HepG2 (cell line): ENCODE results near the gene CCSER2. TPM values are rescaled to one million over a fixed set of nuclear protein-coding genes. Genes with fewer than 3 reads are reported as not detected.

ENCODE experiments used
- ATAC-seq: fragments of 200-7000 bp; cut with Tn5 transposase; 3 replicates; pipeline ENCODE4 v1.9.1; 2020; ENCODE audit warnings: mild to moderate bottlenecking, moderate library complexity
- BruUV-seq: library from RNA; stranded (reverse); fragments of 400-500 nt; replicated peaks from 2 replicates; lab custom pipeline; 2021; lab: Mats Ljungman, UMichigan
- CTCF ChIA-PET: fragments of 300-600 bp; formaldehyde crosslinking; extraction: SDS; loops from one replicate; lab custom pipeline; 2021; ENCODE audit warnings: low total read pairs, inconsistent platforms, low intra/inter-chr PET ratio; lab: Yijun Ruan, JAX
- POLR2A ChIA-PET: fragments of 350-600 bp; sonication (Branson Sonifier 250); formaldehyde crosslinking; loops from one replicate; lab custom pipeline; 2020; ENCODE audit warnings: antibody characterized with exemption, inconsistent platforms; lab: Yijun Ruan, JAX
- DNase-seq: peaks from one replicate; pipeline ENCODE4 v3.0.0-alpha.2; 2015; ENCODE audit warnings: low spot score
- FAIRE-seq: peaks from 3 replicates; lab custom pipeline; 2011; peaks lifted over from hg19 to GRCh38; lab: Jason Lieb, UNC
- H2AFZ ChIP-seq: one replicate; pipeline ENCODE4 v1.6.1; 2011; ENCODE audit warnings: low read length, inconsistent platforms
- H3K27ac ChIP-seq: fragments of 300-600 bp; 3 replicates; pipeline ENCODE4 v1.8.0; 2011; ENCODE audit warnings: mixed run types, mild to moderate bottlenecking, mixed read lengths, low read length, inconsistent platforms; ENCODE audit not compliant: insufficient read depth; ENCODE audit errors: extremely low read length
- H3K27me3 ChIP-seq, 2 experiments: fragments of 200-600 bp in 1 of 2; 2 replicates in 1 of 2; 3 replicates in 1 of 2; pipeline versions ENCODE4 v1.6.0 to v1.8.0; 2011; ENCODE audit warnings: low read length in 2 of 2, mild to moderate bottlenecking in 2 of 2, moderate library complexity in 2 of 2, inconsistent platforms in 1 of 2; ENCODE audit not compliant: insufficient read depth in 2 of 2, control insufficient read depth in 1 of 2
- H3K36me3 ChIP-seq, 2 experiments: fragments of 200-600 bp in 1 of 2; replicated peaks in 1 of 2; 2 replicates in 1 of 2; 3 replicates in 1 of 2; pipeline versions ENCODE4 v1.5.1 to v1.8.0; 2011; ENCODE audit warnings: low read length in 2 of 2, inconsistent platforms in 1 of 2; ENCODE audit not compliant: insufficient read depth in 2 of 2, control insufficient read depth in 1 of 2
- H3K4me1 ChIP-seq: 2 replicates; pipeline ENCODE4 v1.5.1; 2012; ENCODE audit warnings: low read length, inconsistent platforms; ENCODE audit not compliant: insufficient read depth
- H3K4me2 ChIP-seq: 2 replicates; pipeline ENCODE4 v1.6.0; 2011; ENCODE audit warnings: low read depth, low read length, inconsistent platforms
- H3K4me3 ChIP-seq, 3 experiments: fragments of 200-600 bp in 1 of 3; sonication (generic), shearing (Covaris generic) in 1 of 3; replicated peaks in 1 of 3; 2 replicates each; pipeline ENCODE4 v1.5.1; 2011 to 2016; ENCODE audit warnings: low read length in 3 of 3, inconsistent platforms in 2 of 3, low read depth in 2 of 3, mild to moderate bottlenecking in 2 of 3, control low read depth in 1 of 3, mixed read lengths in 1 of 3; ENCODE audit not compliant: insufficient read depth in 1 of 3
- H3K79me2 ChIP-seq: one replicate; pipeline ENCODE4 v1.6.1; 2011; ENCODE audit warnings: low read length, inconsistent platforms; ENCODE audit not compliant: insufficient read depth
- H3K9ac ChIP-seq: 2 replicates; pipeline ENCODE4 v1.6.0; 2011; ENCODE audit warnings: mild to moderate bottlenecking, low read depth, low read length, inconsistent platforms; ENCODE audit not compliant: insufficient read depth
- H3K9me3 ChIP-seq: 2 replicates; pipeline ENCODE4 v1.5.1; 2012; ENCODE audit warnings: mild to moderate bottlenecking, low read length
- H4K20me1 ChIP-seq: 2 replicates; pipeline ENCODE4 v1.6.0; 2011; ENCODE audit warnings: inconsistent platforms, mild to moderate bottlenecking, low read length, moderate library complexity; ENCODE audit not compliant: insufficient read depth
- MED1 ChIP-seq: sonication (generic); formaldehyde crosslinking; IDR thresholded peaks from 2 replicates; pipeline ENCODE4 v1.4.0; 2020; ENCODE audit warnings: missing genetic modification reagents
- ZNF30 ChIP-seq: sonication (generic); formaldehyde crosslinking; IDR thresholded peaks from 2 replicates; pipeline ENCODE4 v1.5.0; 2020; ENCODE audit warnings: mild to moderate bottlenecking, missing genetic modification reagents
- ZNF333 ChIP-seq: sonication (generic); formaldehyde crosslinking; IDR thresholded peaks from 2 replicates; pipeline ENCODE4 v1.4.0; 2020; ENCODE audit warnings: mild to moderate bottlenecking, missing genetic modification reagents, borderline replicate concordance
- ZNF446 ChIP-seq: sonication (generic); formaldehyde crosslinking; IDR thresholded peaks from 2 replicates; pipeline ENCODE4 v1.5.0; 2020; ENCODE audit warnings: mild to moderate bottlenecking, missing genetic modification reagents
- ZNF614 ChIP-seq: IDR thresholded peaks from 2 replicates; pipeline ENCODE4 v1.6.1; 2018; ENCODE audit warnings: missing biosample characterization, missing genetic modification reagents, inconsistent platforms, borderline replicate concordance
- ZNF891 ChIP-seq: sonication (generic); formaldehyde crosslinking; IDR thresholded peaks from 2 replicates; pipeline ENCODE4 v1.5.0; 2020; ENCODE audit warnings: mild to moderate bottlenecking, missing genetic modification reagents
- WGBS: methylation state at CpG from one replicate; pipeline ENCODE4 v1.1.6; 2017; ENCODE audit warnings: low lambda C conversion rate; 5-methylcytosine and 5-hydroxymethylcytosine counted together
- in situ Hi-C: cut with HindIII; loops from 2 replicates; pipeline ENCODE4 v1.10.0; 2017; ENCODE audit warnings: low pct_unique_long_range_greater_than_20kb; ENCODE audit not compliant: extremely low pct_ligation_motif_present
- intact Hi-C: fragments of 100-400 bp; cut with micrococcal nuclease; formaldehyde crosslinking; loops from one replicate; pipeline ENCODE4 v1.10.0; 2022; ENCODE audit not compliant: unreplicated experiment
- polyA plus RNA-seq, 8 experiments: library from polyadenylated mRNA; depleted of rRNA in 3 of 8; stranded (reverse) in 7 of 8; unstranded in 1 of 8; fragments of >200 nt; fragmentation: Illumina TruSeq in 4 of 8; extraction: Trizol in 4 of 8; gene quantifications; 2 replicates each; pipeline versions ENCODE4 v1.2.1 to v1.2.3, GENCODE V29; 2011 to 2016; ENCODE audit warnings: low read depth in 4 of 8, missing spikeins in 1 of 8, mixed read lengths in 1 of 8; ENCODE audit not compliant: insufficient read depth in 1 of 8
- total RNA-seq, 5 experiments: library from RNA; depleted of rRNA; stranded (reverse); fragments of >200 nt; fragmentation: Illumina TruSeq; extraction: Trizol; gene quantifications; 2 replicates each; pipeline ENCODE4 v1.2.3, GENCODE V29; 2016; ENCODE audit warnings: low read depth in 1 of 5
- TF ChIP-seq, protein P1 (sequence below): sonication (generic); formaldehyde crosslinking; IDR thresholded peaks from 2 replicates; pipeline ENCODE4 v1.4.0; 2020; ENCODE audit warnings: mild to moderate bottlenecking, low read depth, missing genetic modification reagents
- TF ChIP-seq, protein P2 (sequence below): sonication (generic); formaldehyde crosslinking; IDR thresholded peaks from 2 replicates; pipeline ENCODE4 v1.4.0; 2020; ENCODE audit warnings: missing genetic modification reagents
- TF ChIP-seq, protein P3 (sequence below): sonication (generic); formaldehyde crosslinking; IDR thresholded peaks from 2 replicates; pipeline ENCODE4 v1.4.0; 2020; ENCODE audit warnings: mild to moderate bottlenecking, missing genetic modification reagents
- TF ChIP-seq, protein P4 (sequence below): sonication (generic); formaldehyde crosslinking; IDR thresholded peaks from 2 replicates; pipeline ENCODE4 v1.5.0; 2020; ENCODE audit warnings: mild to moderate bottlenecking, missing genetic modification reagents, borderline replicate concordance
- TF ChIP-seq, protein P5 (sequence below): sonication (generic); formaldehyde crosslinking; IDR thresholded peaks from 2 replicates; pipeline ENCODE4 v1.5.0; 2020; ENCODE audit warnings: mild to moderate bottlenecking, missing genetic modification reagents, moderate library complexity

The CCSER2 gene
- total and polyA plus RNA-seq, 2 of the 13 experiments (the other 11 are each of a cell fraction or from before 2014, with no cell fraction given), result 13.3 to 17.2 TPM

DNA sequence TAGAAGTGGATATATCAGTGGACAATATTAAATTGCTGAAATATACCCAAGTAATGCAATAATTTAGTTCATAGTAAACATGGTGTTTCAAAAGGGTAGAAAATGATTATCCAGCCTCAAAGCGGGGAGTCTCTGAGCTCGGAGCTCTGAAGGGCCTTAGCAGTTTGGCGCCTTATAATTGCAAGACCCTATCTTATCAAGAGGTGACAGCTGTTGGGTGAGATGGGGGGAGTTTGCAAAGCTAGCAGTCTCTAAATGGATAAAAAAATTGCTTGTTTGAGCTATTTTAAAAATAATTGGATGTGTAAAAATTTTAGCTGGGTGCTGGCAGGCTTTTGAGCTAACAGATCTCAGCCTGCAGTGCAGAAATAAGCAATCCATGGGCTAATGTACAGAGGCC, 219.2 kb downstream of the CCSER2 start (continued):
- TF ChIP-seq, protein P1, sequence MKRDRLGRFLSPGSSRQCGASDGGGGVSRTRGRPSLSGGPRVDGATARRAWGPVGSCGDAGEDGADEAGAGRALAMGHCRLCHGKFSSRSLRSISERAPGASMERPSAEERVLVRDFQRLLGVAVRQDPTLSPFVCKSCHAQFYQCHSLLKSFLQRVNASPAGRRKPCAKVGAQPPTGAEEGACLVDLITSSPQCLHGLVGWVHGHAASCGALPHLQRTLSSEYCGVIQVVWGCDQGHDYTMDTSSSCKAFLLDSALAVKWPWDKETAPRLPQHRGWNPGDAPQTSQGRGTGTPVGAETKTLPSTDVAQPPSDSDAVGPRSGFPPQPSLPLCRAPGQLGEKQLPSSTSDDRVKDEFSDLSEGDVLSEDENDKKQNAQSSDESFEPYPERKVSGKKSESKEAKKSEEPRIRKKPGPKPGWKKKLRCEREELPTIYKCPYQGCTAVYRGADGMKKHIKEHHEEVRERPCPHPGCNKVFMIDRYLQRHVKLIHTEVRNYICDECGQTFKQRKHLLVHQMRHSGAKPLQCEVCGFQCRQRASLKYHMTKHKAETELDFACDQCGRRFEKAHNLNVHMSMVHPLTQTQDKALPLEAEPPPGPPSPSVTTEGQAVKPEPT (CRISPR knock-in tag), result no peak
- TF ChIP-seq, protein P2, sequence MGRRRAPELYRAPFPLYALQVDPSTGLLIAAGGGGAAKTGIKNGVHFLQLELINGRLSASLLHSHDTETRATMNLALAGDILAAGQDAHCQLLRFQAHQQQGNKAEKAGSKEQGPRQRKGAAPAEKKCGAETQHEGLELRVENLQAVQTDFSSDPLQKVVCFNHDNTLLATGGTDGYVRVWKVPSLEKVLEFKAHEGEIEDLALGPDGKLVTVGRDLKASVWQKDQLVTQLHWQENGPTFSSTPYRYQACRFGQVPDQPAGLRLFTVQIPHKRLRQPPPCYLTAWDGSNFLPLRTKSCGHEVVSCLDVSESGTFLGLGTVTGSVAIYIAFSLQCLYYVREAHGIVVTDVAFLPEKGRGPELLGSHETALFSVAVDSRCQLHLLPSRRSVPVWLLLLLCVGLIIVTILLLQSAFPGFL, result no peak
- no peak for TF ChIP-seq ZNF30 (CRISPR knock-in tag)
- no peak for TF ChIP-seq ZNF614 (CRISPR knock-in tag)
- no peak for TF ChIP-seq ZNF333
- TF ChIP-seq, protein P3, sequence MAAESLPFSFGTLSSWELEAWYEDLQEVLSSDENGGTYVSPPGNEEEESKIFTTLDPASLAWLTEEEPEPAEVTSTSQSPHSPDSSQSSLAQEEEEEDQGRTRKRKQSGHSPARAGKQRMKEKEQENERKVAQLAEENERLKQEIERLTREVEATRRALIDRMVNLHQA (CRISPR knock-in tag), result no peak
- no peak for TF ChIP-seq ZNF891 (CRISPR knock-in tag)
- no peak for TF ChIP-seq MED1 (CRISPR knock-in tag)

DNA sequence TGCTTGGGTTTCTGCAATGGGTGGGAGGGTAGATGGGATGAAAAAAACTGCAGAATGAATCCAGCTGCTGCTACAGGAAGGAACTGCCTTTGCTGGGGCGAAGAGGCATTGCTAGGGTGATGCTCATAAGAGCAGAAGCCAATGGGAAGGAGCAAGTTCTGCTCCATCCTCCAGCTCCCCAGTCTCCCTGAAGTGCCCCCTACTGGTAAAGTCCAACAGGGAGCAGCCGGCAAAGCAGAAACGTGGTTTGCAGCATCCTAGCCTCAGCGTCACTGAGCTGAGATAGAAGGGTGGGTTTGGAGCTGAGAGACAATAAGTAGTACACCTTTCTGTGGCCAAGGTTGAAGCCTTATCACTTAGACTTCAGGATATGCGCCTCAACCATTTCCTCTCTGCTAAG, 220.5 kb downstream of the CCSER2 start:
- Histone ChIP-seq H3K4me3 (no peak overlapping the region), H2AFZ (no peak overlapping the region), H3K4me2 (no peak overlapping the region), H4K20me1 (no peaks in the 10 kb centered on the region), H3K9ac (no peak overlapping the region), H3K27me3 (peaks cover 0 to 49% of the 10 kb centered on the region in 2 experiments; a peak in 4 of 5 replicates), H3K9me3 (no peaks in the 10 kb centered on the region), H3K27ac (no peak overlapping the region), H3K79me2 (no peaks in the 10 kb centered on the region), H3K36me3 (no peaks in the 10 kb centered on the region), H3K4me1 (no peaks in the 10 kb centered on the region)
- ChIA-PET POLR2A (no interaction called here), CTCF (no interaction called here)
- no peak for DNase-seq
- ATAC-seq, result peak; percentile 65
- in situ Hi-C loops, result no loop called here
- TF ChIP-seq, protein P4, sequence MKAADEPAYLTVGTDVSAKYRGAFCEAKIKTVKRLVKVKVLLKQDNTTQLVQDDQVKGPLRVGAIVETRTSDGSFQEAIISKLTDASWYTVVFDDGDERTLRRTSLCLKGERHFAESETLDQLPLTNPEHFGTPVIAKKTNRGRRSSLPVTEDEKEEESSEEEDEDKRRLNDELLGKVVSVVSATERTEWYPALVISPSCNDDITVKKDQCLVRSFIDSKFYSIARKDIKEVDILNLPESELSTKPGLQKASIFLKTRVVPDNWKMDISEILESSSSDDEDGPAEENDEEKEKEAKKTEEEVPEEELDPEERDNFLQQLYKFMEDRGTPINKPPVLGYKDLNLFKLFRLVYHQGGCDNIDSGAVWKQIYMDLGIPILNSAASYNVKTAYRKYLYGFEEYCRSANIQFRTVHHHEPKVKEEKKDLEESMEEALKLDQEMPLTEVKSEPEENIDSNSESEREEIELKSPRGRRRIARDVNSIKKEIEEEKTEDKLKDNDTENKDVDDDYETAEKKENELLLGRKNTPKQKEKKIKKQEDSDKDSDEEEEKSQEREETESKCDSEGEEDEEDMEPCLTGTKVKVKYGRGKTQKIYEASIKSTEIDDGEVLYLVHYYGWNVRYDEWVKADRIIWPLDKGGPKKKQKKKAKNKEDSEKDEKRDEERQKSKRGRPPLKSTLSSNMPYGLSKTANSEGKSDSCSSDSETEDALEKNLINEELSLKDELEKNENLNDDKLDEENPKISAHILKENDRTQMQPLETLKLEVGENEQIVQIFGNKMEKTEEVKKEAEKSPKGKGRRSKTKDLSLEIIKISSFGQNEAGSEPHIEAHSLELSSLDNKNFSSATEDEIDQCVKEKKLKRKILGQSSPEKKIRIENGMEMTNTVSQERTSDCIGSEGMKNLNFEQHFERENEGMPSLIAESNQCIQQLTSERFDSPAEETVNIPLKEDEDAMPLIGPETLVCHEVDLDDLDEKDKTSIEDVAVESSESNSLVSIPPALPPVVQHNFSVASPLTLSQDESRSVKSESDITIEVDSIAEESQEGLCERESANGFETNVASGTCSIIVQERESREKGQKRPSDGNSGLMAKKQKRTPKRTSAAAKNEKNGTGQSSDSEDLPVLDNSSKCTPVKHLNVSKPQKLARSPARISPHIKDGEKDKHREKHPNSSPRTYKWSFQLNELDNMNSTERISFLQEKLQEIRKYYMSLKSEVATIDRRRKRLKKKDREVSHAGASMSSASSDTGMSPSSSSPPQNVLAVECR (CRISPR knock-in tag), result no peak
- no peak for TF ChIP-seq ZNF446 (CRISPR knock-in tag)
- TF ChIP-seq, protein P5, sequence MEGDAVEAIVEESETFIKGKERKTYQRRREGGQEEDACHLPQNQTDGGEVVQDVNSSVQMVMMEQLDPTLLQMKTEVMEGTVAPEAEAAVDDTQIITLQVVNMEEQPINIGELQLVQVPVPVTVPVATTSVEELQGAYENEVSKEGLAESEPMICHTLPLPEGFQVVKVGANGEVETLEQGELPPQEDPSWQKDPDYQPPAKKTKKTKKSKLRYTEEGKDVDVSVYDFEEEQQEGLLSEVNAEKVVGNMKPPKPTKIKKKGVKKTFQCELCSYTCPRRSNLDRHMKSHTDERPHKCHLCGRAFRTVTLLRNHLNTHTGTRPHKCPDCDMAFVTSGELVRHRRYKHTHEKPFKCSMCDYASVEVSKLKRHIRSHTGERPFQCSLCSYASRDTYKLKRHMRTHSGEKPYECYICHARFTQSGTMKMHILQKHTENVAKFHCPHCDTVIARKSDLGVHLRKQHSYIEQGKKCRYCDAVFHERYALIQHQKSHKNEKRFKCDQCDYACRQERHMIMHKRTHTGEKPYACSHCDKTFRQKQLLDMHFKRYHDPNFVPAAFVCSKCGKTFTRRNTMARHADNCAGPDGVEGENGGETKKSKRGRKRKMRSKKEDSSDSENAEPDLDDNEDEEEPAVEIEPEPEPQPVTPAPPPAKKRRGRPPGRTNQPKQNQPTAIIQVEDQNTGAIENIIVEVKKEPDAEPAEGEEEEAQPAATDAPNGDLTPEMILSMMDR (CRISPR knock-in tag), result peak; percentile 38; the same call in 1 of the 2 replicates
- intact Hi-C loops, result no loop called here
- no TSS peak for BruUV-seq
- 34% methylated on average over 4 of the region's 5 CpGs for WGBS
- no peak for FAIRE-seq
